H1 (cell line): ENCODE data around the gene UBA6. TPM values are rescaled to one million over a fixed set of nuclear protein-coding genes. Genes with fewer than 3 reads are reported as not detected.

ENCODE experiments used
- CTCF ChIA-PET: fragments of 300-600 bp; sonication (Branson Sonifier 250); formaldehyde crosslinking; loops from one replicate; lab custom pipeline; 2021; ENCODE audit not compliant: partially characterized antibody; lab: Charles Lee
- POLR2A ChIA-PET: fragments of 300-600 bp; sonication (Branson Sonifier 250); formaldehyde crosslinking; loops from one replicate; lab custom pipeline; 2021; ENCODE audit warnings: inconsistent platforms; ENCODE audit not compliant: partially characterized antibody; lab: Charles Lee
- DNase-seq, 2 experiments: peaks; one replicate each; pipeline versions ENCODE4 v3.0.0 to v3.0.0-alpha.2; 2010 to 2022; ENCODE audit warnings: low spot score in 2 of 2, low read depth in 1 of 2, mixed read lengths in 1 of 2
- FAIRE-seq: peaks from 2 replicates; lab custom pipeline; 2011; peaks lifted over from hg19 to GRCh38; lab: Jason Lieb, UNC
- H2AFZ ChIP-seq: 2 replicates; pipeline ENCODE4 v1.8.1; 2012; ENCODE audit warnings: low read length, inconsistent platforms
- H2AK5ac ChIP-seq: 2 replicates; pipeline ENCODE4 v1.6.1; 2013; ENCODE audit warnings: low read depth, low read length
- H2BK120ac ChIP-seq: replicated peaks from 2 replicates; pipeline ENCODE3; 2013; ENCODE audit warnings: low read depth, low read length, inconsistent platforms
- H2BK12ac ChIP-seq: 2 replicates; pipeline ENCODE4 v1.6.1; 2013; ENCODE audit warnings: low read depth, low read length
- H2BK15ac ChIP-seq: 2 replicates; pipeline ENCODE4 v1.6.1; 2013; ENCODE audit warnings: low read length
- H2BK20ac ChIP-seq: 2 replicates; pipeline ENCODE4 v1.6.1; 2013; ENCODE audit warnings: low read length
- H2BK5ac ChIP-seq: 2 replicates; pipeline ENCODE4 v1.6.1; 2013; ENCODE audit warnings: low read depth, low read length
- H3K14ac ChIP-seq: 2 replicates; pipeline ENCODE4 v1.6.1; 2013; ENCODE audit warnings: inconsistent platforms; ENCODE audit not compliant: insufficient read length
- H3K18ac ChIP-seq: 2 replicates; pipeline ENCODE4 v1.6.1; 2013; ENCODE audit warnings: low read length; ENCODE audit errors: extremely low read depth
- H3K23ac ChIP-seq: 2 replicates; pipeline ENCODE4 v1.6.1; 2013; ENCODE audit warnings: inconsistent platforms; ENCODE audit not compliant: insufficient read length
- H3K23me2 ChIP-seq: 2 replicates; pipeline ENCODE4 v1.6.1; 2013; ENCODE audit warnings: low read depth, low read length
- H3K27ac ChIP-seq: 2 replicates; pipeline ENCODE4 v1.6.1; 2011; ENCODE audit warnings: low read depth, low read length, inconsistent platforms
- H3K27me3 ChIP-seq, 4 experiments: replicated peaks in 1 of 4; 1 replicate in 1 of 4; 2 replicates in 3 of 4; pipeline versions ENCODE4 v1.6.1 to v1.8.1; 2011 to 2013; ENCODE audit warnings: low read length in 3 of 4, mild to moderate bottlenecking in 3 of 4, inconsistent platforms in 2 of 4, mixed read lengths in 2 of 4, moderate library complexity in 1 of 4; ENCODE audit not compliant: control insufficient read depth in 3 of 4, insufficient read depth in 3 of 4; ENCODE audit errors: extremely low read depth in 1 of 4
- H3K36me3 ChIP-seq, 4 experiments: 2 replicates each; pipeline versions ENCODE4 v1.6.1 to v1.8.1; 2011 to 2013; ENCODE audit warnings: mild to moderate bottlenecking in 4 of 4, low read length in 3 of 4, moderate library complexity in 2 of 4, control low read depth in 1 of 4, inconsistent platforms in 1 of 4; ENCODE audit not compliant: insufficient read depth in 4 of 4, control insufficient read depth in 2 of 4
- H3K4ac ChIP-seq: replicated peaks from 2 replicates; pipeline ENCODE3; 2013; ENCODE audit warnings: low read length, low read depth, mixed read lengths, inconsistent platforms; ENCODE audit not compliant: insufficient read length
- H3K4me1 ChIP-seq, 4 experiments: replicated peaks in 1 of 4; 1 replicate in 1 of 4; 2 replicates in 3 of 4; pipeline versions ENCODE4 v1.6.1 to v1.8.1; 2011 to 2013; ENCODE audit warnings: low read length in 3 of 4, inconsistent platforms in 2 of 4, mixed read lengths in 1 of 4; ENCODE audit not compliant: insufficient read depth in 4 of 4, control insufficient read depth in 3 of 4
- H3K4me2 ChIP-seq, 2 experiments: 2 replicates each; pipeline versions ENCODE4 v1.6.1 to v1.8.1; 2011 to 2013; ENCODE audit warnings: low read depth in 2 of 2, low read length in 2 of 2, control low read depth in 1 of 2, inconsistent platforms in 1 of 2, mild to moderate bottlenecking in 1 of 2; ENCODE audit not compliant: insufficient read depth in 1 of 2
- H3K4me3 ChIP-seq, 4 experiments: fragments of 200-600, 300-600 bp in 1 of 4; sonication (generic), shearing (Covaris generic), sonication (Bioruptor Twin) in 1 of 4; 2 replicates each; pipeline versions ENCODE4 v1.5.1 to v1.8.1; 2011 to 2016; ENCODE audit warnings: low read length in 4 of 4, low read depth in 3 of 4, control low read depth in 2 of 4, inconsistent platforms in 2 of 4, mild to moderate bottlenecking in 2 of 4, mixed read lengths in 1 of 4, moderate library complexity in 1 of 4; ENCODE audit not compliant: insufficient read depth in 2 of 4; ENCODE audit errors: extremely low read depth in 1 of 4
- H3K56ac ChIP-seq: replicated peaks from 2 replicates; pipeline ENCODE3; 2013; ENCODE audit warnings: low read depth, mild to moderate bottlenecking, mixed read lengths, low read length, inconsistent platforms; ENCODE audit not compliant: insufficient read length
- H3K79me1 ChIP-seq: 2 replicates; pipeline ENCODE4 v1.6.1; 2013; ENCODE audit warnings: low read depth, low read length, control low read depth
- H3K79me2 ChIP-seq, 2 experiments: 2 replicates each; pipeline versions ENCODE4 v1.6.1 to v1.8.1; 2012 to 2013; ENCODE audit warnings: low read length in 2 of 2, mild to moderate bottlenecking in 2 of 2, inconsistent platforms in 1 of 2; ENCODE audit not compliant: insufficient read depth in 2 of 2, control insufficient read depth in 1 of 2
- H3K9ac ChIP-seq, 4 experiments: replicated peaks in 1 of 4; 1 replicate in 1 of 4; 2 replicates in 3 of 4; pipeline versions ENCODE4 v1.6.1 to v1.8.1; 2011 to 2013; ENCODE audit warnings: low read depth in 3 of 4, low read length in 3 of 4, control low read depth in 2 of 4, mild to moderate bottlenecking in 2 of 4, moderate library complexity in 2 of 4, inconsistent platforms in 1 of 4; ENCODE audit errors: extremely low read depth in 1 of 4
- H3K9me3 ChIP-seq, 2 experiments: 2 replicates each; pipeline versions ENCODE4 v1.6.1 to v1.8.1; 2012 to 2013; ENCODE audit warnings: mild to moderate bottlenecking in 2 of 2, moderate library complexity in 2 of 2, control low read depth in 1 of 2, inconsistent platforms in 1 of 2, low read depth in 1 of 2, low read length in 1 of 2, mixed read lengths in 1 of 2; ENCODE audit not compliant: insufficient read depth in 2 of 2
- H4K20me1 ChIP-seq, 2 experiments: replicated peaks in 1 of 2; 2 replicates each; pipeline versions ENCODE3 to v1.8.1; 2011 to 2013; ENCODE audit warnings: inconsistent platforms in 2 of 2, low read length in 2 of 2, mild to moderate bottlenecking in 1 of 2; ENCODE audit not compliant: insufficient read depth in 2 of 2, control insufficient read depth in 1 of 2
- H4K5ac ChIP-seq: 2 replicates; pipeline ENCODE4 v1.6.1; 2013; ENCODE audit warnings: low read length, low read depth, mixed read lengths, inconsistent platforms; ENCODE audit not compliant: insufficient read length
- H4K8ac ChIP-seq: 2 replicates; pipeline ENCODE4 v1.8.0; 2013; ENCODE audit warnings: mild to moderate bottlenecking, moderate library complexity, low read length, inconsistent platforms; ENCODE audit not compliant: insufficient read depth; ENCODE audit errors: extremely low read depth
- H4K91ac ChIP-seq: replicated peaks from 2 replicates; pipeline ENCODE3; 2013; ENCODE audit warnings: low read length, mixed read lengths, inconsistent platforms; ENCODE audit not compliant: insufficient read length
- BCL11A ChIP-seq, 2 experiments: IDR thresholded peaks; one replicate each; pipeline ENCODE4 v1.6.1; 2011; ENCODE audit warnings: low read depth in 2 of 2, low read length in 2 of 2, mild to moderate bottlenecking in 2 of 2
- CREB1 ChIP-seq: IDR thresholded peaks from 2 replicates; pipeline ENCODE4 v1.6.1; 2012; ENCODE audit warnings: inconsistent platforms
- CTCF ChIP-seq, 3 experiments: IDR thresholded peaks; 1 replicate in 2 of 3; 2 replicates in 1 of 3; pipeline versions ENCODE4 v1.5.1 to v1.6.1; 2011; ENCODE audit warnings: low read length in 3 of 3, mild to moderate bottlenecking in 3 of 3, inconsistent platforms in 2 of 3, low read depth in 1 of 3, moderate library complexity in 1 of 3; ENCODE audit not compliant: insufficient read depth in 1 of 3; ENCODE audit errors: control extremely low read depth in 1 of 3
- EZH2 ChIP-seq: fragments of 200-600 bp; sonication (generic); IDR thresholded peaks from 2 replicates; pipeline ENCODE4 v1.7.1; 2012; ENCODE audit warnings: low read depth, mild to moderate bottlenecking, moderate library complexity, low read length, inconsistent platforms; ENCODE audit not compliant: severe bottlenecking
- GABPA ChIP-seq: IDR thresholded peaks from 2 replicates; pipeline ENCODE4 v1.6.1; 2011; ENCODE audit warnings: mild to moderate bottlenecking, low read length, moderate library complexity, borderline replicate concordance; ENCODE audit not compliant: insufficient read depth
- HDAC6 ChIP-seq: IDR thresholded peaks from one replicate; pipeline ENCODE4 v1.7.1; 2012; ENCODE audit warnings: low read depth, mild to moderate bottlenecking, inconsistent platforms, low read length, moderate library complexity
- JUN ChIP-seq: IDR thresholded peaks from 2 replicates; pipeline ENCODE4 v1.6.1; 2011; ENCODE audit warnings: low read depth, mild to moderate bottlenecking, improper control_type of control experiment, low read length
- PHF8 ChIP-seq: fragments of 200-600 bp; sonication (generic); conservative IDR thresholded peaks from 2 replicates; pipeline ENCODE4 v1.7.1; 2012; ENCODE audit warnings: low read depth, mild to moderate bottlenecking, inconsistent platforms, low read length, moderate library complexity
- SIN3A ChIP-seq, 2 experiments: IDR thresholded peaks in 1 of 2; conservative IDR thresholded peaks in 1 of 2; 2 replicates each; pipeline ENCODE4 v1.6.1; 2011 to 2012; ENCODE audit warnings: low read length in 2 of 2, improper control_type of control experiment in 1 of 2, low read depth in 1 of 2, mild to moderate bottlenecking in 1 of 2
- SP1 ChIP-seq: IDR thresholded peaks from 2 replicates; pipeline ENCODE4 v1.6.1; 2011; ENCODE audit warnings: low read depth, low read length
- TAF1 ChIP-seq: IDR thresholded peaks from 2 replicates; pipeline ENCODE4 v1.6.1; 2011; ENCODE audit warnings: mild to moderate bottlenecking, low read depth, low read length
- YY1 ChIP-seq: IDR thresholded peaks from 2 replicates; pipeline ENCODE4 v1.6.1; 2011; ENCODE audit warnings: low read depth, mild to moderate bottlenecking, low read length
- WGBS, 2 experiments: shearing (Covaris generic) in 1 of 2; methylation state at CpG; one replicate each; pipeline versions ENCODE4 v1.1.6 to v1.1.7; 2013 to 2015; ENCODE audit warnings: low lambda C conversion rate in 2 of 2, mixed read lengths in 2 of 2, inconsistent platforms in 1 of 2, low coverage in 1 of 2, missing lambda C conversion rate in 1 of 2; ENCODE audit not compliant: insufficient replicate concordance in 2 of 2, insufficient coverage in 1 of 2, insufficient read length in 1 of 2; ENCODE audit errors: extremely low coverage in 1 of 2, missing lambda C conversion rate in 1 of 2; 5-methylcytosine and 5-hydroxymethylcytosine counted together
- polyA plus RNA-seq, 7 experiments: library from polyadenylated mRNA; depleted of rRNA in 3 of 7; stranded (reverse) in 5 of 7; unstranded in 2 of 7; fragments of >200 nt in 5 of 7; fragments of 200-250 nt in 2 of 7; gene quantifications; 1 replicate in 5 of 7; 2 replicates in 1 of 7; 4 replicates in 1 of 7; pipeline versions ENCODE4 v1.2.1 to v1.2.3, GENCODE V29; 2011 to 2013; ENCODE audit warnings: missing spikeins in 2 of 7, mixed read lengths in 2 of 7
- total RNA-seq: library from RNA; stranded (reverse); fragmentation: NEBNext Ultra II Directional; extraction: Animal tissue kit (Norgen Biotek cat#: 25700); gene quantifications from 2 replicates; pipeline ENCODE4 v1.2.1, GENCODE V29; 2021

Gene UBA6
- total and polyA plus RNA-seq, 2 of the 8 experiments (the other 6 are each of a cell fraction or from before 2014, with no cell fraction given): 17.4 to 74.3 TPM

- CTCF ChIA-PET: interaction anchor here (6.7 kb wide), 1 partner anchor 25 kb away, joined by 49 read pairs; no protein-coding TSS in a partner anchor
- H3K4me2 ChIP-seq: no peak overlapping the region
- FAIRE-seq: no peak
- TF ChIP-seq JUN (no peak), TAF1 (no peak), BCL11A (IDR thresholded peaks at IDR 0.05; ENCODE audit: low read depth in 2 of 2, low read length in 2 of 2) (no peak), CREB1 (no peak), SIN3A (conservative IDR thresholded peaks at IDR 0.05 in 1 of 2, IDR thresholded peaks at IDR 0.05 in 1 of 2; ENCODE audit: low read depth in 1 of 2, low read length in 2 of 2) (no peak), PHF8 (no peak), CTCF (IDR thresholded peaks at IDR 0.05; ENCODE audit: control extremely low read depth in 1 of 3, insufficient read depth in 1 of 3, low read depth in 1 of 3, low read length in 3 of 3) (no peak), SP1 (no peak), GABPA (no peak), YY1 (no peak), EZH2 (no peak), HDAC6 (no peak)
Measured at GRCh38 chr4:67750691-67751090, 49.7 kb upstream of the UBA6 start.

More at GRCh38 chr4:67750691-67751090, 49.7 kb upstream of the UBA6 start:
- no peak overlapping the region for H3K56ac ChIP-seq
- no peak overlapping the region for H3K9ac ChIP-seq
- 68% methylated on average over 4 of the region's 4 CpGs; no CpG with 5 or more reads in 1 of the 2 experiments for WGBS, 2 experiments
- no peaks in the 10 kb centered on the region for H3K27me3 ChIP-seq
- no peak overlapping the region for H4K5ac ChIP-seq
- no peak overlapping the region for H3K27ac ChIP-seq
- no peak overlapping the region for H3K14ac ChIP-seq
- H3K23me2 ChIP-seq: no peaks in the 10 kb centered on the region
- no peak overlapping the region for H2BK12ac ChIP-seq
- no peak overlapping the region for H4K8ac ChIP-seq
- no peak overlapping the region for H2BK120ac ChIP-seq
- no peak overlapping the region for H3K4me3 ChIP-seq
- H3K18ac ChIP-seq: no peak overlapping the region
- no peaks in the 10 kb centered on the region for H4K20me1 ChIP-seq
- H3K4me1 ChIP-seq: no peaks in the 10 kb centered on the region
- H2BK5ac ChIP-seq: no peak overlapping the region
- H2AK5ac ChIP-seq: no peak overlapping the region
- no peak overlapping the region for H3K23ac ChIP-seq
- DNase-seq: no peak
- no peaks in the 10 kb centered on the region for H3K79me2 ChIP-seq
- POLR2A ChIA-PET: no interaction called here
- H3K9me3 ChIP-seq: no peaks in the 10 kb centered on the region
- no peak overlapping the region for H3K4ac ChIP-seq
- no peak overlapping the region for H4K91ac ChIP-seq
- no peaks in the 10 kb centered on the region for H3K79me1 ChIP-seq
- H3K36me3 ChIP-seq: no peaks in the 10 kb centered on the region
- H2AFZ ChIP-seq: no peak overlapping the region
- no peak overlapping the region for H2BK20ac ChIP-seq
- H2BK15ac ChIP-seq: no peak overlapping the region
